NCI-H748 (cell line): Measurements from ENCODE around the gene TBX1.
A peak's percentile ranks its signal among the peaks of the same experiment; 100 is the strongest.
"Not testable (repeated sequence)": the region's sequence is repeated elsewhere in the genome, so short reads cannot be mapped to it uniquely, and the experiment has no call there.

ENCODE experiments used
- DNase-seq: peaks from one replicate; lab custom pipeline; 2025; ENCODE audit not compliant: unreplicated experiment; lab: John Stamatoyannopoulos, UW

Gene TBX1

GRCh38 chr22:19723232-19723982, 37.2 kb upstream of the TBX1 start, which contains the start of gene GP1BB:
Gene GP1BB (plus strand): TSS chr22:19723539. CDS start chr22:19723570, 31 bp downstream.
- DNase-seq: peak; percentile 63

DNA sequence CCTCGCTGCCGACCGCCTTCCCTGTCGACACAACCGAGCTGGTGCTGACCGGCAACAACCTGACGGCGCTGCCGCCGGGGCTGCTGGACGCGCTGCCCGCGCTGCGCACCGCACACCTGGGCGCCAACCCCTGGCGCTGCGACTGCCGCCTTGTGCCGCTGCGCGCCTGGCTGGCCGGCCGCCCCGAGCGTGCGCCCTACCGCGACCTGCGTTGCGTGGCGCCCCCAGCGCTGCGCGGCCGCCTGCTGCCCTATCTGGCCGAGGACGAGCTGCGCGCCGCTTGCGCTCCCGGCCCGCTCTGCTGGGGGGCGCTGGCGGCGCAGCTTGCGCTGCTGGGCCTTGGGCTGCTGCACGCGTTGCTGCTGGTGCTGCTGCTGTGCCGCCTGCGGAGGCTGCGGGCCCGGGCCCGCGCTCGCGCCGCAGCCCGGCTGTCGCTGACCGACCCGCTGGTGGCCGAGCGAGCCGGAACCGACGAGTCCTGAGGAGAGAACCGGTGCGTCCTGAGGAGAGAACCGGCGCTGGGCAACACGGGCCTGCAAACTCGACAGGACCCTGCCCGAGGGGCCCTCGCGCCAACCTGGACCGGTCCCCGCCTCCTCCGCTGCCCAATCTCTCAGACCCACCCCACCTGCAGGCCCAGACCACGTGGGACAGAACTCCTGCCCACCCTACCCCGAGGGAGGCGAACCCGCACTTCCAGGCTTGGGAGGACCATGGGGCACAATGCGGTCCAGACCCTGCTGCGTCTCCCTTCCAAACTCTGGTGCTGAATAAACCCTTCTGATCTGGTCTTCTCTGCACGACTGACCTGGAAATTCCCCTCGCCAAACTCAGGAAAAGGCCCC, 36.4 kb upstream of the TBX1 start:
- DNase-seq: peak; percentile 73

DNA sequence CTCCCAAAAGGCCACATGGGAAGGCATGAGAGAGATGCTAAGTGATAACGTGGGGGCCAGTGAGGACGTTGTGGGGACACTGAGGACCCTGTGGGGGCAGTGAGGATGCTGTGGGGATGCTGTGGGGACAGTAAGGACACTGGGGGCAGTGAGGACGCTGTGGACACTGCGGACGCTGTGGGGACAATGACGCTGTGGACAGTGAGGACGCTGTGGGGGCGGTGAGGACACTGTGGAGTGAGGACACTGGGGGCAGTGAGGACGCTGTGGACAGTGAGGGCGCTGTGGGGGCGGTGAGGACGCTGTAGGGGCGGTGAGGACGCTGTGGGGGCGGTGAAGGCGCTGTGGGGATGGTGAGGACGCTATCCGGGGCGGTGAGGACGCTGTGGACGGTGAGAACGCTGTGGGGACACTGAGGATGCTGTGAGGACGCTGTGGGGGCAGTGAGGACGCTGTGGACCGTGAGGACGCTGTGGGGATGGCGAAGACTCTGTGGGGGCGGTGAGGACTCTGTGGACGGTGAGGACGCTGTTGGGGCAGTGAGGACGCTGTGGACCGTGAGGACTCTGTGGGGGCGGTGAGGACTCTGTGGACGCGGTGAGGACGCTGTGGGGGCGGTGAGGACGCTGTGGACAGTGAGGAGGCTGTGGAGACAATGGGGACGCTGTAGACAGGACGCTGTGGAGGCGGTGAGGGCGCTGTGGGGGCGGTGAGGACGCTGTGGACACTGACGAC, 35.5 kb upstream of the TBX1 start:
- no peak for DNase-seq

DNA sequence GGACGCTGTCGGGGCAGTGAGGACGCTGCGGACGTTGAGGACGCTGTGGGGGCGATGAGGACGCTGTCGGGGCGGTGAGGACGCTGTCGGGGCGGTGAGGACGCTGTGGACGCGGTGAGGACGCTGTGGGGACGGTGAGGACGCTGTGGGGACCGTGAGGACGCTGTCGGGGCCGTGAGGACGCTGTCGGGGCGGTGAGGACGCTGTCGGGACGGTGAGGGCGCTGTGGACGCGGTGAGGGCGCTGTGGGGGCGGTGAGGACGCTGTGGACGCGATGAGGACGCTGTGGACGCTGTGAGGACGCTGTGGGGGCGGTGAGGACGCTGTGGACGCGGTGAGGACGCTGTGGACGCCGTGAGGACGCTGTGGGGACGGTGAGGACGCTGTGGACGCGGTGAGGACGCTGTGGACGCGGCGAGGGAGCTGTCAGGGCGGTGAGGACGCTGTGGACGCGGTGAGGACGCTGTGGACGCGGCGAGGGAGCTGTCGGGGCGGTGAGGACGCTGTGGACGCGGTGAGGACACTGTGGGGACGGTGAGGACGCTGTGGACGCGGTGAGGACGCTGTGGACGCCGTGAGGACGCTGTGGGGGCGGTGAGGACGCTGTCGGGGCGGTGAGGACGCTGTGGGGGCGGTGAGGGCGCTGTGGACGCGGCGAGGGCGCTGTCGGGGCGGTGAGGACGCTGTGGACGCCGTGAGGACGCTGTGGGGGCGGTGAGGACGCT, 34.4 kb upstream of the TBX1 start:
- DNase-seq: not testable (repeated sequence)

- DNase-seq: no peak
Measured at GRCh38 chr22:19727310-19728150, 33.0 kb upstream of the TBX1 start.

GRCh38 chr22:19728271-19728670, 32.3 kb upstream of the TBX1 start:
- DNase-seq: no peak

GRCh38 chr22:19728836-19729235, 31.7 kb upstream of the TBX1 start:
- no peak for DNase-seq

DNA sequence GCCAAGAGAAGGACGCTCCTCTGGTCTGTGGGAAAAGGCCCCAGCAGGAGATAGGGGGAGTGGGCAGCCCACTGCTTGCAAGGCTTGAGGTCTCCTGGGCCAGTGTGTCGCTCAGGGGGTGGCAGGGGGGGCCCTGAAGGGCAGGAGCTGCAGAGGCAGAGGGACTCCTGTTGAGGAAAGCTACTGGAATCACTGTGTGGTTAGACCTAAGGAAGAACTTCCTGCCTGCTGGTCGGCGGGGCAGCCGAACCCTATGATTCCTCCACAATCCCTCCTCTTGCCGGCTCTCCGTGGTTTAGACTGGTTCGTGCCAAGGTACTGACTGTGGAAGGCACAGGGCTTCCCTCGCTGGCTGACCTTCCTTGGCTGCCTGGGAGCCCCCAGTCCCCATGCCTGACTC, 31.1 kb upstream of the TBX1 start:
- no peak for DNase-seq

- no peak for DNase-seq
Measured at GRCh38 chr22:19730198-19730597, 30.4 kb upstream of the TBX1 start.

GRCh38 chr22:19730655-19731360, 29.8 kb upstream of the TBX1 start:
- peak; percentile 67 for DNase-seq

GRCh38 chr22:19731361-19732135, 29.0 kb upstream of the TBX1 start:
- no peak for DNase-seq

- DNase-seq: no peak
Measured at GRCh38 chr22:19732403-19733113, 28.0 kb upstream of the TBX1 start.

DNA sequence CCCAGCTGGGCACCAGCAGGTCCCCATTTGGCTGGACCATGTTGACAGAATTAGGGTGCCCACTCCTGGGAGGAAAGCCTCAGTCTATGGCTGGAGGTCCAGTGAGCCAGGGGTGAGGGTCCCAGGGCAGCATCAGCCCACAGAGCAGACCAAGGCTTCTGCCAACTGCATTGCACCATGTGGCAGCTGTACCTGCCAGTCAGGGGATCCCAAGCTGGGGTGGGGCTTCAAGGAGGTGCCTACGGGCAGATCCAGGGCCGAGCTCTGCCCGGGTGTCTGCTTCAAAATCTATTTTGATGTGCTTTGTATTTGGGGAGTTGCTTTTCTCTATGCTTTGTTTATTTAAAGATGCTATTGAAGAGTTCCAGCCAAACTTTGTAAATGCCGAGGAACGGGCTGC, 26.8 kb upstream of the TBX1 start:
- no peak for DNase-seq

- no peak for DNase-seq
Measured at GRCh38 chr22:19734163-19734562, 26.4 kb upstream of the TBX1 start.

DNA sequence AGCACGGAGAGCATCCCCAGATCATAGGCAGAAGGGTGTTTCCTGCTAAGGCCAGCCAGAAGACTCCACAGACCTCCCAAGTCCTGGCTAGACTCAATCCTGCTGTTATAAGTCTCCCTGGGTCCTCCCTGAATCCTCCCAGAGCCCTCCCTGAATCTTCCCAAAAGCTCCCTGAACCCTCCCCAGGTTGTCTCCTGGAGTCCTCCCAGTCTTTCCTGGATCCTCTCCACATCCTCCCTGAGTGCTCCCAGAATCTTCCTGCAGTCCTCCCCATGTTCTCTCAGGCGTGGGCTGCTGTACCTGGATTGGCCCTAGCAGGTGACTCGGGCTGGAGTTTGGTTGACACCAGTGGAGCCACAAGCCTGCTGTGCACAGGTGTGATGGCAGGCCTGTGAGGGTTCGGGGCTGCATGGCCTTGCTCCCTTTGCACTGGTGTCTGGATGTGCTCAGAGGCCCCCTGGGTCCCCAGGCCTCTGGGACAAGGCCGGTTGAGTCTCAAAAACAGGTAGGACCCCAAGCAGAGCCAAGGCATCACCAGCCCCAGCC, 25.7 kb upstream of the TBX1 start:
- no peak for DNase-seq

DNA sequence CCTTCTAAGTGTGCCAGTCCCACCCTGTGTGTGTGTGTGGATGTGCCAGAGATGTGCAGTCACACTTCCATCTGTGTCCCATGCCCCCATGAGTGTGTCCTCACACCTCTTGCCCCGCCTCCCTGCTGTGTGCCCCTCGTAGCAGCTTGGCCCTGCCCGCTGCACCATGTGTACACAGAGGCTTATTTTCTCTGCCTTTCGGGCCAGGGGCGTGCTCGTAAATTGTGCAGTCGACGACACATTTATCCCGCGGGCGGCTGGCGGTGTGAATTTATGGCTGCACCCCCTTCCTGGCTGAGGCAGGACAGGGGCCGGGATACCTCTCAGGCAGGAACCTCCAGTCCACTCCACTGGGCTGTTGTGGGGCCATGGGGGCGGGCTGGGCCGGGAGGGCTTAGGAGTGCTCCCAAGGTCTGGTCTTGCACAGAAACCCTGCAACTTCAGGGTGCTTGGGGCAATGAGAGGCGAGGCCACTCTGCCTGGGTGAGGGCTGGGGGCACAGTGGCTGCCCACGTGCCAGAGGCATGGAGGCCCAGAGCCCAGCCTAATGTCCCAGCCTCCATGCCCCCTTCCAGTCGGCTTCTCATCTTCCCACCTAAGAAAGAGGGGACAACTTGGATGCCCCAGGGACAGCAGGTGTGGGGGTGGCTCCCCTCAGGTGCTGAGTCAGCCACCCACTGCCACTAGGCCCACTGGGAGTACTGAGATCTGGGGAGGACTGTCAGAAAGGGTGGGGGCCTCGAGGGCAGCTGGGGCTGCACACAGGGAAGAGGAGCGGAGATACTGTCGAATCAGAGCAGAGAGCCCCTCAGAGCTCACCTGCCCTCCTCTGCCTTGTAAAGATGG, 24.7 kb upstream of the TBX1 start:
- no peak for DNase-seq
